B cell (primary cell): ENCODE measurements around the gene THADA. TPM values are rescaled to one million over a fixed set of nuclear protein-coding genes. Genes with fewer than 3 reads are reported as not detected.

ENCODE experiments used
- ATAC-seq: fragments of 200-7000 bp; cut with Tn5 transposase; one replicate; pipeline ENCODE4 v1.10.0; 2021; ENCODE audit warnings: low read depth, mild to moderate bottlenecking, moderate number of reproducible peaks, moderate library complexity
- CTCF ChIA-PET: fragments of 350-600 bp; sonication (Branson Sonifier 250); formaldehyde crosslinking; loops from one replicate; lab custom pipeline; 2021; ENCODE audit warnings: antibody characterized with exemption, inconsistent platforms; lab: Charles Lee
- POLR2A ChIA-PET: fragments of 350-600 bp; sonication (Branson Sonifier 250); formaldehyde crosslinking; loops from one replicate; lab custom pipeline; 2021; ENCODE audit warnings: antibody characterized with exemption; lab: Charles Lee
- DNase-seq: peaks from one replicate; pipeline ENCODE4 v3.0.0; 2013
- H2AFZ ChIP-seq: 2 replicates; pipeline ENCODE4 v1.6.1; 2012; ENCODE audit warnings: mild to moderate bottlenecking, low read depth, low read length; ENCODE audit not compliant: insufficient read depth, poor library complexity, severe bottlenecking
- H3K27ac ChIP-seq, 2 donors: 1 replicate in 1 of 2; 2 replicates in 1 of 2; pipeline ENCODE4 v1.5.1; 2012 to 2013; ENCODE audit warnings: low read length in 2 of 2, mild to moderate bottlenecking in 2 of 2, moderate library complexity in 1 of 2
- H3K27me3 ChIP-seq, 4 experiments: fragments of 200-600 bp in 1 of 4; sonication (generic) in 1 of 4; replicated peaks in 1 of 4; 1 replicate in 2 of 4; 2 replicates in 2 of 4; pipeline versions ENCODE4 v1.6.1 to v1.7.0; 2013 to 2016; ENCODE audit warnings: low read length in 3 of 4, mild to moderate bottlenecking in 2 of 4, mixed read lengths in 1 of 4, moderate library complexity in 1 of 4; ENCODE audit not compliant: insufficient read depth in 4 of 4, control insufficient read depth in 3 of 4; ENCODE audit errors: control extremely low read depth in 1 of 4
- H3K36me3 ChIP-seq, 2 experiments: replicated peaks in 1 of 2; 1 replicate in 1 of 2; 2 replicates in 1 of 2; pipeline versions ENCODE4 v1.6.1 to v1.7.1; 2013; ENCODE audit warnings: low read length in 1 of 2; ENCODE audit not compliant: insufficient read depth in 2 of 2, control insufficient read depth in 1 of 2; ENCODE audit errors: control extremely low read depth in 1 of 2, extremely low read depth in 1 of 2
- H3K4me1 ChIP-seq, 2 donors: fragments of 200-600 bp in 1 of 2; sonication (generic) in 1 of 2; 1 replicate in 1 of 2; 2 replicates in 1 of 2; pipeline versions ENCODE4 v1.5.1 to v1.6.1; 2013 to 2017; ENCODE audit warnings: low read length in 2 of 2; ENCODE audit not compliant: control insufficient read depth in 2 of 2, insufficient read depth in 2 of 2
- H3K4me2 ChIP-seq: replicated peaks from 2 replicates; pipeline ENCODE3; 2012; ENCODE audit warnings: mild to moderate bottlenecking, low read depth, low read length; ENCODE audit not compliant: poor library complexity, severe bottlenecking
- H3K4me3 ChIP-seq, 5 experiments: fragments of 200-600 bp in 1 of 5; sonication (generic) in 1 of 5; 1 replicate in 3 of 5; 2 replicates in 2 of 5; pipeline versions ENCODE4 v1.5.1 to v1.7.0; 2011 to 2016; ENCODE audit warnings: low read length in 4 of 5, mild to moderate bottlenecking in 4 of 5, low read depth in 2 of 5, control low read depth in 1 of 5, moderate library complexity in 1 of 5; ENCODE audit not compliant: insufficient read depth in 1 of 5; ENCODE audit errors: control extremely low read depth in 1 of 5, extremely low read depth in 1 of 5
- H3K79me2 ChIP-seq: fragments of 200-600 bp; sonication (generic); one replicate; pipeline ENCODE4 v1.6.0; 2016; ENCODE audit warnings: low read length; ENCODE audit not compliant: control insufficient read depth, insufficient read depth
- H3K9ac ChIP-seq: fragments of 200-600 bp; sonication (generic); 2 replicates; pipeline ENCODE4 v1.6.1; 2017; ENCODE audit warnings: mild to moderate bottlenecking, low read length, moderate library complexity
- H3K9me3 ChIP-seq, 3 donors: one replicate each; pipeline versions ENCODE4 v1.6.1 to v1.7.1; 2013; ENCODE audit warnings: low read length in 2 of 3; ENCODE audit not compliant: control insufficient read depth in 2 of 3, insufficient read depth in 1 of 3; ENCODE audit errors: control extremely low read depth in 1 of 3
- H4K20me1 ChIP-seq: 2 replicates; pipeline ENCODE4 v1.6.0; 2012; ENCODE audit warnings: mild to moderate bottlenecking, low read length; ENCODE audit not compliant: insufficient read depth, control insufficient read depth, poor library complexity, severe bottlenecking
- H3K27ac Mint-ChIP-seq: one replicate; pipeline ENCODE4 v1.8.0; 2021; ENCODE audit warnings: mixed read lengths
- H3K27me3 Mint-ChIP-seq: one replicate; pipeline ENCODE4 v1.8.0; 2021; ENCODE audit warnings: mixed read lengths
- H3K4me1 Mint-ChIP-seq: one replicate; pipeline ENCODE4 v1.8.0; 2021; ENCODE audit warnings: mixed read lengths
- H3K4me3 Mint-ChIP-seq: one replicate; pipeline ENCODE4 v1.8.0; 2021; ENCODE audit warnings: mixed read lengths
- H3K9me3 Mint-ChIP-seq: one replicate; pipeline ENCODE4 v1.8.0; 2022; ENCODE audit warnings: mixed read lengths; ENCODE audit not compliant: insufficient read depth
- CTCF ChIP-seq: fragments of 200-600 bp; IDR thresholded peaks from one replicate; pipeline ENCODE4 v1.8.0; 2022; ENCODE audit warnings: antibody characterized with exemption, mild to moderate bottlenecking
- EZH2 ChIP-seq: IDR thresholded peaks from 2 replicates; pipeline ENCODE4 v1.6.1; 2012; ENCODE audit warnings: borderline replicate concordance, low read depth, mild to moderate bottlenecking, moderate library complexity, low read length; ENCODE audit not compliant: insufficient read depth, poor library complexity, severe bottlenecking
- WGBS: methylation state at CpG from one replicate; pipeline ENCODE4 v1.1.5; 2013; ENCODE audit warnings: missing lambda C conversion rate; ENCODE audit not compliant: insufficient coverage; 5-methylcytosine and 5-hydroxymethylcytosine counted together
- intact Hi-C: fragments of 100-400 bp; cut with micrococcal nuclease; formaldehyde crosslinking; loops from one replicate; pipeline ENCODE4 v1.10.0; 2022
- polyA plus RNA-seq: library from polyadenylated mRNA; depleted of rRNA; stranded (reverse); fragments of >200 nt; gene quantifications from 2 replicates; pipeline ENCODE4 v1.2.3, GENCODE V29; 2012
- total RNA-seq, 2 donors: library from RNA; stranded (reverse); fragments of 120-200 nt in 1 of 2; gene quantifications; 1 replicate in 1 of 2; 2 replicates in 1 of 2; pipeline versions ENCODE4 v1.2.3 to v1.2.4, GENCODE V29; 2013 to 2022

THADA gene
- total and polyA plus RNA-seq, 2 donors (not counting 1 experiment from before 2014, with no cell fraction given): 17.6 to 48.5 TPM

- 85% methylated on average over 3 of the region's 3 CpGs for WGBS
- H3K27me3 ChIP-seq: no peaks in the 10 kb centered on the region
- CTCF ChIA-PET: interaction anchor here (1.0 to 1.8 kb wide), 4 partner anchors 8 to 622 kb away, joined by 3 to 6 read pairs (median 5); no protein-coding TSS in a partner anchor
- H3K4me1 Mint-ChIP-seq: peaks cover 12% of the 10 kb centered on the region
- peaks cover 8 to 58% of the 10 kb centered on the region in 2 experiments for H3K36me3 ChIP-seq
- H3K4me3 Mint-ChIP-seq: no peak overlapping the region
- no peaks in the 10 kb centered on the region for H3K27me3 Mint-ChIP-seq
- POLR2A ChIA-PET: no interaction called here
- H3K9me3 ChIP-seq: no peaks in the 10 kb centered on the region
- no peaks in the 10 kb centered on the region for H4K20me1 ChIP-seq
- H3K79me2 ChIP-seq: no peaks in the 10 kb centered on the region
- ATAC-seq (no peak), DNase-seq (no peak)
- no peak overlapping the region for H3K27ac Mint-ChIP-seq
- H2AFZ ChIP-seq: no peak overlapping the region
- no peak overlapping the region for H3K4me2 ChIP-seq
- H3K4me3 ChIP-seq: no peak overlapping the region
- intact Hi-C loops: no loop called here
- H3K27ac ChIP-seq: no peak overlapping the region
- H3K9ac ChIP-seq: no peak overlapping the region
- TF ChIP-seq EZH2: no peak
- TF ChIP-seq CTCF: no peak
- H3K9me3 Mint-ChIP-seq: no peaks in the 10 kb centered on the region
- H3K4me1 ChIP-seq: peaks cover 3 to 7% of the 10 kb centered on the region in 2 donors
These were observed 25.9 kb downstream of the THADA start for GRCh38 chr2:43569921-43570320.

GRCh38 chr2:43568228-43568627, 27.6 kb downstream of the THADA start:
- no CpG with 5 or more reads among the region's 1 CpG for WGBS
- intact Hi-C loops: no loop called here
- Histone ChIP-seq H3K4me2 (no peak overlapping the region), H3K36me3 (peaks cover 10 to 62% of the 10 kb centered on the region in 2 experiments), H3K27ac (no peak overlapping the region), H4K20me1 (no peaks in the 10 kb centered on the region), H3K27me3 (no peaks in the 10 kb centered on the region), H3K9me3 (no peaks in the 10 kb centered on the region), H2AFZ (no peak overlapping the region), H3K4me3 (no peak overlapping the region), H3K4me1 (peaks cover 3 to 7% of the 10 kb centered on the region in 2 donors), H3K79me2 (no peaks in the 10 kb centered on the region), H3K9ac (no peak overlapping the region)
- H3K27me3 Mint-ChIP-seq: no peaks in the 10 kb centered on the region
- H3K9me3 Mint-ChIP-seq: no peaks in the 10 kb centered on the region
- POLR2A ChIA-PET: no interaction called here
- H3K27ac Mint-ChIP-seq: no peak overlapping the region
- no peak for ATAC-seq
- DNase-seq: no peak
- no peak for TF ChIP-seq EZH2
- no peak for TF ChIP-seq CTCF
- H3K4me1 Mint-ChIP-seq: peaks cover 12% of the 10 kb centered on the region
- H3K4me3 Mint-ChIP-seq: no peak overlapping the region
- CTCF ChIA-PET: interaction anchor here (1.4 to 2.9 kb wide), 3 partner anchors 9 to 12 kb away, joined by 3 to 33 read pairs (median 3); no protein-coding TSS in a partner anchor
